Neuron (in vitro differentiated cells): ENCODE data around the gene CLDN20.

Experiments used
- H2AFZ ChIP-seq: one replicate; pipeline ENCODE4 v1.6.1; 2013; ENCODE audit warnings: low read depth, mild to moderate bottlenecking, inconsistent platforms, low read length, moderate library complexity
- H3K27me3 ChIP-seq: one replicate; pipeline ENCODE4 v1.6.1; 2013; ENCODE audit warnings: low read length; ENCODE audit not compliant: insufficient read depth
- H3K36me3 ChIP-seq: one replicate; pipeline ENCODE4 v1.6.1; 2013; ENCODE audit warnings: low read length; ENCODE audit not compliant: insufficient read depth
- H3K4me1 ChIP-seq: one replicate; pipeline ENCODE4 v1.6.1; 2013; ENCODE audit warnings: low read length; ENCODE audit not compliant: insufficient read depth
- H3K4me3 ChIP-seq: 2 replicates; pipeline ENCODE4 v1.5.1; 2013; ENCODE audit warnings: mild to moderate bottlenecking, low read length, moderate library complexity
- H3K9me3 ChIP-seq: one replicate; pipeline ENCODE4 v1.6.1; 2013; ENCODE audit warnings: low read length

The CLDN20 gene

GRCh38 chr6:155250701-155251381, 13.0 kb upstream of the CLDN20 start:
- no peaks in the 10 kb centered on the region for H3K9me3 ChIP-seq
- H3K27me3 ChIP-seq = no peaks in the 10 kb centered on the region
- H3K4me3 ChIP-seq = no peak overlapping the region
- no peaks in the 10 kb centered on the region for H3K4me1 ChIP-seq
- H3K36me3 ChIP-seq = peaks cover 85% of the 10 kb centered on the region
- no peak overlapping the region for H2AFZ ChIP-seq

- H3K27me3 ChIP-seq = no peaks in the 10 kb centered on the region
- no peaks in the 10 kb centered on the region for H3K4me1 ChIP-seq
- H3K36me3 ChIP-seq = peaks cover 90% of the 10 kb centered on the region
- H2AFZ ChIP-seq = no peak overlapping the region
- H3K9me3 ChIP-seq = no peaks in the 10 kb centered on the region
- no peak overlapping the region for H3K4me3 ChIP-seq
Measured at GRCh38 chr6:155252581-155252980, 11.2 kb upstream of the CLDN20 start.

DNA sequence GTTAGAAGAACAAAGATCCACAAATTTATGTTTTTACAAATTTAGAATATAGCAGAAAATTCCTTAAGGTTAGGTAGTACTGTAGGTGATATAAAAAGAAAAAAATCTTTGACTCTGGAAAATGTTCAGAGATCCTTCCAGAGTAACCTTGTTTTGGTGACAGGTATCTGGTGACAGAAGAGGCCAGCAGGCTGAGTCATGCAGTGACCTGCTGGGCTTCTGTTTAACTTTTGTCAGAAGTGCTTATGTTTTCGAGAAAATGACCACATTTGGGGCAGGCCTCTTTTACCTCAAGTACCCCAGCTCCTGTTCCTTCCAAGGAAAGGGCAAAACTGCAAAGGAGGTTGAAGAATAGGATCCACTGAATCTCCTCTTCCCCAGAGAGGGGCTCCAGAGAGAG, 10.5 kb upstream of the CLDN20 start:
- Histone ChIP-seq H3K36me3 (peaks cover 91% of the 10 kb centered on the region), H3K9me3 (no peaks in the 10 kb centered on the region), H2AFZ (no peak overlapping the region), H3K27me3 (no peaks in the 10 kb centered on the region), H3K4me3 (no peak overlapping the region), H3K4me1 (no peaks in the 10 kb centered on the region)

DNA sequence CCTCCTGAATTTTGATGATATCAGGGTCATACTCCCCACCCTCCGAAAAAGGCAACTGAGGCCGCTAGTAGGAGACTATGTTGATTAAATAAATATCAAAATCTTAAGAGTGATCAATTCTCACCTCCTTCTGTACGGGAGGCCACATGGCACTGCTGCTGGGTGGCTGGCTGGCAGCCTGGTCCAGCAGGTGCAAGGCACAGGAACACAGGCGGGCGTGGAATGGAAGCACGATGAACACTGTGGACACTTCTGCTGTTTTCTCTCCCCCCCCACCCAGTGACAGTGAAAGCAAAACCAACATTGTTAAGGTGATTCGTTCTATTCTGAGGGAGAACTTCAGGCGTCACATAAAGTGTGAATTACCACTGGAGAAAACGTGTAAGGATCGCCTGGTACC, 9.7 kb upstream of the CLDN20 start:
- Histone ChIP-seq H3K27me3 (no peaks in the 10 kb centered on the region), H3K36me3 (peaks cover 93% of the 10 kb centered on the region), H2AFZ (no peak overlapping the region), H3K4me3 (no peak overlapping the region), H3K4me1 (no peaks in the 10 kb centered on the region), H3K9me3 (no peaks in the 10 kb centered on the region)

DNA sequence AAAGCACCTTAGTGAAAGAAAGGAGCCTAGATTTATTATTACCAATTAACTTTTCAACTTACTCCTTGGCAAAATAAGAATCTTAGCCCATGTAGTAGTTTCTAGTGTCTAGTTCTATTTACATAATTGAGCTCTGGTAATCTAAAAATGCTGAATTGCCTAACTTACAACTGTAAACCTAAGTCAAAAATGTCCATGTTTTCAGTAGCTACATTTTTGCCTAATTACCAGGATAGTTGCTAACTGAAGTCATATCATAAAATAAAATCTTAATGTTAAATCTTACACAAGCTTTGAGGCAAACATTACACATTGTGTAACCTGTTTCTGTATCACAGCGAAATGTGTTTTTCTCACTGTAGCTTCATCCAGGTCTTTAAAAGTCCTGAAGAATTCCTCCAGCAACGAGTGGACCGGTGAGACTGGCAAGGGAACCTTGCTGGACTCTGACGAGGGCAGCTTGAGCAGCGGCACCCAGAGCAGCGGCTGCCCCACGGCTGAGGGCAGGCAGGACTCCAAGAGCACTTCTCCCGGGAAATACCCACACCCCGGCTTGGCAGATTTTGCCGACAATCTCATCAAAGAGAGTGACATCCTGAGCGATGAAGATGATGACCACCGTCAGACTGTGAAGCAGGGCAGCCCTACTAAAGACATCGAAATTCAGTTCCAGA, 7.6 kb upstream of the CLDN20 start:
- H2AFZ ChIP-seq = no peak overlapping the region
- no peaks in the 10 kb centered on the region for H3K9me3 ChIP-seq
- peaks cover 85% of the 10 kb centered on the region for H3K36me3 ChIP-seq
- H3K4me1 ChIP-seq = peaks cover 2% of the 10 kb centered on the region
- no peaks in the 10 kb centered on the region for H3K27me3 ChIP-seq
- H3K4me3 ChIP-seq = no peak overlapping the region

- H3K4me1 ChIP-seq = peaks cover 7% of the 10 kb centered on the region
- H3K4me3 ChIP-seq = no peak overlapping the region
- no peaks in the 10 kb centered on the region for H3K27me3 ChIP-seq
- no peaks in the 10 kb centered on the region for H3K9me3 ChIP-seq
- peaks cover 70% of the 10 kb centered on the region for H3K36me3 ChIP-seq
- no peak overlapping the region for H2AFZ ChIP-seq
Measured at GRCh38 chr6:155257796-155258195, 6.0 kb upstream of the CLDN20 start.

- no peaks in the 10 kb centered on the region for H3K27me3 ChIP-seq
- no peak overlapping the region for H2AFZ ChIP-seq
- H3K4me3 ChIP-seq = no peak overlapping the region
- peaks cover 57% of the 10 kb centered on the region for H3K36me3 ChIP-seq
- peaks cover 14% of the 10 kb centered on the region for H3K4me1 ChIP-seq
- H3K9me3 ChIP-seq = no peaks in the 10 kb centered on the region
Measured at GRCh38 chr6:155259204-155259603, 4.6 kb upstream of the CLDN20 start.

GRCh38 chr6:155259897-155260296, 3.9 kb upstream of the CLDN20 start:
- H3K9me3 ChIP-seq = no peaks in the 10 kb centered on the region
- no peak overlapping the region for H2AFZ ChIP-seq
- H3K27me3 ChIP-seq = no peaks in the 10 kb centered on the region
- H3K36me3 ChIP-seq = peaks cover 50% of the 10 kb centered on the region
- peaks cover 14% of the 10 kb centered on the region for H3K4me1 ChIP-seq
- H3K4me3 ChIP-seq = no peak overlapping the region

- Histone ChIP-seq H3K4me3 (no peak overlapping the region), H3K4me1 (peaks cover 14% of the 10 kb centered on the region), H3K9me3 (no peaks in the 10 kb centered on the region), H3K36me3 (peaks cover 42% of the 10 kb centered on the region), H2AFZ (no peak overlapping the region), H3K27me3 (no peaks in the 10 kb centered on the region)
Measured at GRCh38 chr6:155260686-155261085, 3.1 kb upstream of the CLDN20 start.

DNA sequence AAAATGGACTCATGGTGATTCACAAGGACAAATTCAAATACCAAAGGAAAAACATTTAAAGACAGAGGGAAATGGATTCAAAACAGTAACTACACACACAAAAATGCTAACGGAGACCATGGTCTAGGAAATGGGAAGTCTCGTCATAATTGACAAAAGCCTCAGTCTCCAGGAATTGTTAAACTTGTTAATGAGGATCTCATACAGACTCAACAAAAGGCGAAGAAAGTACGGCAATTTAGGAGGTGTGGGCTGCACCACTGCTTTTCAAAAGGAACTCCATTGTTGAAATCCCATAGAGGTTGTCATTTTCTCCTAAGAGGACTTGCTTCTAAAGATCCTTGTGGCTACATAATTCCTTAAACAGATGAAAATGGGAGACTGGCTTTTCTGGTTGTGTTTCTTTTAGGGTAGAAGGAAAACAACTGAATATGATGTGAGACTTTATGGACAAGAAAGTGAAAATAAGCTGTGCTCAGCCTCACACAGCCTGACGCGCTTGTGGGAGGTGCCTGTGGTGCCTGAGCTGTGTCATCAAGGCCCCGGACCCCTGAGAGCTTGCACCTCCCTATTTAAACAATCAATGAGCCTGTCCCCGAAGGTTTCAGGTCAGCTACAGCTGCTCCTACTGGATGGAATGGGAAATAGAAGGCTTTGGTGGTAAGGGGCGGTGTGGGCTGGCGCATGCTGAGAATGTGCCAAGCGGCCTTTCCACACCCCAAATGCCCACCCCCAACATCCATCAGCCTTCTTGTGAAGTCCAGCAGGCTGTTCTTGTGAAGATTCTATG, 2.5 kb upstream of the CLDN20 start:
- Histone ChIP-seq H3K9me3 (no peaks in the 10 kb centered on the region), H3K27me3 (no peaks in the 10 kb centered on the region), H2AFZ (no peak overlapping the region), H3K4me3 (no peak overlapping the region), H3K4me1 (peaks cover 14% of the 10 kb centered on the region), H3K36me3 (peaks cover 38% of the 10 kb centered on the region)

GRCh38 chr6:155262655-155263054, 1.2 kb upstream of the CLDN20 start:
- H3K36me3 ChIP-seq = peaks cover 26% of the 10 kb centered on the region
- H2AFZ ChIP-seq = no peak overlapping the region
- H3K9me3 ChIP-seq = no peaks in the 10 kb centered on the region
- H3K4me3 ChIP-seq = no peak overlapping the region
- H3K4me1 ChIP-seq = peaks cover 14% of the 10 kb centered on the region
- H3K27me3 ChIP-seq = no peaks in the 10 kb centered on the region

DNA sequence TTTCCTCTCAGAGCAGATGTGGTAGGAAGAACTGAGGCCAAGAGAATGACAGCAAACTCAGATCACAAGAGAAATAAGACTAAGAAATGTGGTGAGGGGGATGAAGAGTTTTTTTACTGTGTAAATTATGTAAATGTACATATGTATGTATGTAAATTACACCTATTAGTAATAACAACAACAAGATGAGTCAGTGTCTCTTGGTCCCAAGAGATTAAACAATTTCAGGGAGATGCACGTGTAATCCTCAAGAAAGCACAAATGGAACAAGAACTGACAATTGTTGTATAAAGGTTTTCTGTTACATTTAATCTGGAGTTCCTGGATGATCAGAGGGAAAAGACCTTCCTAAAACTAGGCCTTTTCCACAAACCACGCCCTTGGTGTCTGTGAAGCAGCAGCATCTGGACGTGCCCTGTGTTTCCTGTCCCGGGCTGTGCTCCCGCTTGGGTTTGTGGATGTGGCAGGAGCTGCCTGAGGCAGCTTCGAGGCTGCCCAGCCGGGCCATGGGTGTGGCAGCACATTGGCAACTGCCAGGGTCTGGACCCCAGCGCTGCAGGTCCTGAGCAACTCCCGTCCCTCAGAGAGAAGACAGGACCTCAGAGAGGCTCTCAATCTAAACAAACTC, 994 bp downstream of the CLDN20 start:
- H3K4me1 ChIP-seq = peaks cover 14% of the 10 kb centered on the region
- peaks cover 8% of the 10 kb centered on the region for H3K36me3 ChIP-seq
- H2AFZ ChIP-seq = no peak overlapping the region
- no peak overlapping the region for H3K4me3 ChIP-seq
- H3K27me3 ChIP-seq = no peaks in the 10 kb centered on the region
- H3K9me3 ChIP-seq = no peaks in the 10 kb centered on the region
